ENCODE measurements around the gene CTDP1.
"Not testable (repeated sequence)": the region's sequence is repeated elsewhere in the genome, so short reads cannot be mapped to it uniquely, and the experiment has no call there.

Gene CTDP1

DNA sequence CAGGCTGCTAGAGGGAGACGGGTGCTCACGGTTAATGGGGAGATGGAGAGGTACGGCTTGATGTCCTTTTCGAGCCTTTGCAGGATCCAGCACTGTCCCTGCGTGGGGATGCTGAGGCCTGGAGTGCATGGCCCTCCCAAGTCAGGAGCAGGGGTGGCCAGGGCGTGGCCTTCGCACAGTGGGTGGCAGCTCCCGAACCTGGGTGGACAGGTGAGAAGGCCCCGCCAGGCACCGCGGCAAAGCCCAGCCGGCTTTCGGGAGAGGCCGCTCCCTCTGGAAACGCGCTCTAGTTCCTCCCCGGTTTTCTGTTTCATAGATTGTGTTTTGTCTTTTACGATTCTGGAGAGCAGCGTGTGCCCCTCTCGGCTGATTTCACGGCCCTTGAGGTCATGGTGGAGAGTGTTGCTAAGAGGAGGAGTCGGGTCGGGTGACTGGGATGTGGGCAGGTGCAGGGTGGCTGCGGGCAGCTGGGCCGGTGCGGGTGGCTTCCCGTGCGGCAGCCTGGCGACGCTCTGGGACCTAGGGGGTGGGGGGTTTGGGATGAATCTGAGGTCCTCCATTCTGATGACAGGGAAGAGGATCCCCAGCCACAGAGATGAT, 39.4 kb downstream of the CTDP1 start:
- in situ Hi-C loops (cut with HindIII; ENCODE audit: low sequenced_read_pairs) = no loop called here

DNA sequence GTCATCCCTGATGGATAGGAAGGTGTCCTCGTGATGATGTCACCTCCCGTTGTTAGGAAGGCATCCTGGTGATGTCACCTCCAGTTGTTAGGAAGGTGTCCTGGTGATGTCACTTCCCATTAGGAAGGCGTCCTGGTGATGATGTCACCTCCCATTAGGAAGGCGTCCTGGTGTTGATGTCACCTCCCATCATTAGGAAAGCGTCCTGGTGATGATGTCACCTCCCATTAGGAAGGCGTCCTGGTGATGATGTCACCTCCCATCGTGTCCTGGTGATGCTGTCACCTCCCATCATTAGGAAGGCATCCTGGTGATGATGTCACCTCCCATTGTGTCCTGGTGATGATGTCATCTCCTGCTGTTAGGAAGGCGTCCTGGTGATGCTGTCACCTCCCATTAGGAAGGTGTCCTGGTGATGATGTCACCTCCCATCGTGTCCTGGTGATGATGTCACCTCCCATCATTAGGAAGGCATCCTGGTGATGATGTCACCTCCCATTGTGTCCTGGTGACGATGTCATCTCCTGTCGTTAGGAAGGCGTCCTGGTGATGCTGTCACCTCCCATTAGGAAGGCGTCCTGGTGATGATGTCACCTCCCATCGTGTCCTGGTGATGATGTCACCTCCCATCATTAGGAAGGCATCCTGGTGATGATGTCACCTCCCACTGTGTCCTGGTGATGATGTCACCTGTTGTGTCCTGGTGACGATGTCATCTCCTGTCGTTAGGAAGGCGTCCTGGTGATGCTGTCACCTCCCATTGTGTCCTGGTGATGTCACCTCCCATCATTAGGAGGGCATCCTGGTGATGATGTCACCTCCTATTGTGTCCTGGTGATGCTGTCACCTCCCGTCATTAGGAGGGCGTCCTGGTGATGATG, 40.1 kb downstream of the CTDP1 start:
- in situ Hi-C loops (cut with HindIII; ENCODE audit: low sequenced_read_pairs) = not testable (repeated sequence)

DNA sequence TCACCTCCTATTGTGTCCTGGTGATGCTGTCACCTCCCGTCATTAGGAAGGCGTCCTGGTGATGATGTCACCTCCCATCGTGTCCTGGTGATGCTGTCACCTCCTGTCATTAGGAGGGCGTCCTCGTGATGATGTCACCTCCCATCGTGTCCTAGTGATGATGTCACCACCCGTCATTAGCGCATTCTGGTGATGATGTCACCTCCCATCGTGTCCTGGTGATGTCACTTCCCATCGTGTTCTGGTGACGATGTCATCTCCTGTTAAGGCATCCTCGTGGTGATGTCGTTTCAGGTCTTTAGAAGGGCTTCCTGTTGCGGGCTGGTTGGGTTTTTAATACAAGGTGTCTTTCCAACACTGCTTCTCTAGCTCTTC, 40.7 kb downstream of the CTDP1 start:
- in situ Hi-C loops (cut with HindIII; ENCODE audit: low sequenced_read_pairs) = no loop called here

DNA sequence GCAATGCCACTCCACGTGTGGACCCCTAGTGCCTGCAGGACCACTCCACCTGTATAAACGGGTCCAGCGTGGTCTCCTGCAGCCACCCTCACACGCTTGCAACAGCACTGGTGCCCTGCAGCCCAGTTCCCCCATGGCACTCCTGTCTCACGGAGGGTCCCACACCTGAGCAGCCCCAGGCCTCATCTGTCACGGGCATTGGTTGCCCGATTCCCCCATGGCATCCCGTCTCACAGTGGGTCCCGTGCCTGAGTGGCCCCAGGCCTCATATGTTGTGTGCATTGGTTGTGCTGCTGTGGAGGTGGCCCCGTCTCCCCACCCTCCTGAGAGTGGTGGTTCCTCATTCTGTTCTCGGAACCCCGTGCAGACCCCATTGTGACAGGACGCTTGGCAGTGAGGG, 43.4 kb downstream of the CTDP1 start:
- in situ Hi-C loops (cut with HindIII; ENCODE audit: low sequenced_read_pairs) = no loop called here

DNA sequence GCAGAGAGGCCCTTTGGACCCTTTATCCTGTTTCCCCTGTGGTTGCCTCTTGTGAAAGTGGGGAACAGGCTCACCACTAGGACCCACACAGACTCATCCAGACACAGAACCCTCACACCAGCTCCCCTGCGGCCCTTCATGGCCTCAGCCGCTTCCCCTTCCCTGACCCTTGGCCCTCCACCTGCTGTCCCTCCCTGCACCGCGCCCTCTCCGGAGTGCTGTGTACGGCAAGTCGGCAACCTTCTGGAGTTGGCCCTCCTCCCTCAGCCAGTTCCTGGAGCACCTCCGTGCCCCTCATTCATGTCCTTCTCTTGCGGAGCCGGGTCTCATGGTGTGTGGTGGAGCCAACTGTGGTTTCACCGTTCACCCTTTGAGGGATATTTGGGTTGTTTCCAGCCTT, 44.0 kb downstream of the CTDP1 start:
- in situ Hi-C loops (cut with HindIII; ENCODE audit: low sequenced_read_pairs) = no loop called here

DNA sequence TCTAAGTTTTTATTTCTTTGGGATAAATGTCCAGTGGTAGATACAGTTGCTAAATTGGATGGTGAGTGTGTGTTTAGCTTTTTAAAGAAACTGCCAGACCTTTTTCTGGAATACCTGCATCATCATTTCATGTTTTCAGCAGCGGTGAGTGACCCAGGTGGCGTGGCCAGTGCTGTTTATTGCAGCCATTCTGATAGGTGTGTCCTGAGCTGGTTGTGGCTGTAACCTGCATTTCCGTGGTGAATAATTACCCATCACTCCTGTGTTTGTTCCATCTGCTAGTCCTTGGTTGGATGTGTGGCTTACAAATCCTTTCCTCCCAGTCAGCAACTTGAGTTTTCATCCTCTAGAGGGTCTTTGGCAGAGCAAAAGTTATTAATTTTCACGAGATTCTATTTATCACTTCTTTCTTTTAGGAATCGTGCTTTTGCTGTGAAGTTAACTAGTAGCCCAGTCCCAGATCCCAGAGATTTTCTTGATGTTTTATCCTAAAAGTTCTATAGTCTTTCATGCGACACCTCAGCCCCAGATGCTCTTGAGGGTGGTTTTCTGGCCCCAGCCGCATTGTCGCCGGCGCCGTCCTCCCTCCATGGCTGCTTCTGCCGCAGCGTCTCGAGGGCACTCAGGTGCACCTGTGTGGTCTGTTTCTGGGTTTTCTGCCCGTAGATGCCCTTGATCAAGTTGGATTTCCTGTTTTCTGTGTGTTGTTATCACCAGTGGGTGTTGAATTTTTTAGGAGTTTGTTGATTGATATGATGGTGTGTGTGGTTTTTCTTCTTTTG, 44.9 kb downstream of the CTDP1 start:
- in situ Hi-C loops (cut with HindIII; ENCODE audit: low sequenced_read_pairs) = no loop called here

DNA sequence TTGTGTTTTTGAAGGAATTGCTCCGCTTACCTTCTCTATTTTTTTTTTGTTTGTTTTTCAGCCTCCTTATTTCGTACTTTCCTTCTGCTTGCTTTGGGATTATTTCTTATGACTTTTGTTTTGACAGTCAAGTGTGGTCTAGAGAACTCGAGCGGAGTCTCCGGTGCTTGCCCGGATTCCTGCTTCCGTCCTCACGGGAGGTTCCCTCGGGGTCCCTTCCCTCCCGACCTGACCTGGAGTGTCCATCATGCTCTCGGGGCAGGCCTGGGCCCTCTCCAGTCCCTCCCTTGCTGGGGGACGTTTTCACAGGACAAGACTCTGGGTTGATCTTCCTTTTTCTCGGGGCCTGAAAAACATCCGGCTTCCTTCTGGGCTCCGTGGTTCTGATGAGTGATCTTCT, 45.9 kb downstream of the CTDP1 start:
- in situ Hi-C loops (cut with HindIII; ENCODE audit: low sequenced_read_pairs) = no loop called here

DNA sequence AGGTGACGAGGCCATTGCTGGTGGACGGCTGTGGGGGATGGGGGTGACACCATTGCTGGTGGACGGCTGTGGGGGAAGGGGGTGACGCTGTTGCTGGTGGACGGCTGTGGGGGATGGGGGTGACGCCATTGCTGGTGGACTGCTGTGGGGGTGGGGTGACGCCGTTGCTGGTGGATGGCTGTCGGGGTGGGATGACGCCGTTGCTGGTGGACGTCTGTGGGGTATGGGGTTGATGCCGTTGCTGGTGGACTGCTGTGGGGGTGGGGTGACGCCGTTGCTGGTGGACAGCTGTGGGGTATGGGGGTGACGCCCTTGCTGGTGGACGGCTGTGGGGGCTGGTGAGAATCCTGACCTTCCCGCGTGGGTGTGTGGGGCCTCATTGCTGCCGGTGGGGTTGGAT, 47.1 kb downstream of the CTDP1 start:
- in situ Hi-C loops (cut with HindIII; ENCODE audit: low sequenced_read_pairs) = no loop called here

DNA sequence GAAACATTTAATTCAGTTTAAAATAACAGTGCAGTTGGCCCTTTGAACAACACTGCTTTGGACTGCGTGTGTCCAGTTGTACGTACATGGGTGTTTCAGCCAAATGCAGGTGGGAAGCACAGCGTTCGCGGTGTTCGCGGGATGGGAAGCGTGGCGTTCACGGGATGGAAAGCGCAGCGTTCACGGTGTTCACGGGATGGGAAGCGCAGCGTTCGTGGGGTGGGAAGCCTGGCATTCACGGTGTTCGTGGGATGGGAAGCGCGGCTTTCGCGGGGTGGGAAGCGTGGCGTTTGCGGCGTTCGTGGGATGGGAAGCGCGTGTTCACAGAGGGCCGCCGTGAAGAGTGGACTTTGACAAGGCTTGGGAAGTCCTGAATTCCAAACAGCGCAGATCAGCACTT, 47.6 kb downstream of the CTDP1 start:
- in situ Hi-C loops (cut with HindIII; ENCODE audit: low sequenced_read_pairs) = no loop called here

DNA sequence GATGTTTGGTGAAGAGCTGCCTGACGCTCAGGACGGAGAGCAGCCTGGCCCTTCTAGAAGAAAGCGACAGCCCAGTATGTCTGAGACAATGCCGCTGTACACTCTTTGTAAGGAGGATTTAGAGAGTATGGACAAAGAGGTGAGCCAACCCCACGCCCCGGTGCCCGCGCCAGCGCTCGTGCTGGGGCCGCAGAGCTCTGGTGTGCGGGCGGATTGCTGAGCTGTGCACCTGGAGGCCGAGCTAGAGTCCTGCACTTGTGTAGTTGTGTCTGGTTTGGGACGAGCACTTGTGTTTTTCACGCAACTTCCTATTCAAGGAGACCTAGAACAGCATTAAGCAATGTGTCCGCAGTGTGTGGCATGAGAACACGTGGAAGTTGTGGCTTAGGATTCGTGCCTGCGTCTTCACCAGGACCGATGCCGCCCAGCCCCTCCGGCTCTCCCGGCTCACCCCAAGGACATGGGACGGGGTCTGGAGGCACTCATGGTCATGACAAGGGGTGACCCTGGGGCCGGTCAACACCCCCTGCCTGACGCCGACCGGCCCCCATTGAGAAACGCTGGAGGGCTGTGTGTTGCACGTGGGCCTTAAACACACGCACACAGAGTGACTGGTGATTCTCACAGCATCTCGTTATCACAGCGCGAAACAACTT, 49.5 kb downstream of the CTDP1 start:
- in situ Hi-C loops (cut with HindIII; ENCODE audit: low sequenced_read_pairs) = no loop called here

DNA sequence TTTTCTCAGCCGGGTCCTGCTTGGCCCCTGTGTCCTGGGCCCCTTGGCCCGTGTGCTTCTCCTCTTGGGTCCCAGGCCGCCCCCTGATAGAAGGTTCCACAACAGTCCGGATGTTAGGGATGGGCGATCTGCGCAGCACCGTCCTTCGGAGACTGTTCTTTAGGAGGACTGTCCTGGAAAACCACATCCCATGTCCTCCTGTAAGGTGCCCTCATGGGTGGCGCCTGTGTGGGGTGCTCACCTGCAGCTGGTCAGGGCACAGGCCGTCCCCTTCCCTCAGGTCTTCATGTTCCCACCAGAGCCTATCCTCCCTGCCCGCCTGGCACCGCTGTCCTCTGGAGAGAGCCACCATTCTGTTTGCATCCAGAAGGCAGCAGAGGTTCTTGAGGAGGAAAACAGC, 50.0 kb downstream of the CTDP1 start:
- in situ Hi-C loops (cut with HindIII; ENCODE audit: low sequenced_read_pairs) = no loop called here

DNA sequence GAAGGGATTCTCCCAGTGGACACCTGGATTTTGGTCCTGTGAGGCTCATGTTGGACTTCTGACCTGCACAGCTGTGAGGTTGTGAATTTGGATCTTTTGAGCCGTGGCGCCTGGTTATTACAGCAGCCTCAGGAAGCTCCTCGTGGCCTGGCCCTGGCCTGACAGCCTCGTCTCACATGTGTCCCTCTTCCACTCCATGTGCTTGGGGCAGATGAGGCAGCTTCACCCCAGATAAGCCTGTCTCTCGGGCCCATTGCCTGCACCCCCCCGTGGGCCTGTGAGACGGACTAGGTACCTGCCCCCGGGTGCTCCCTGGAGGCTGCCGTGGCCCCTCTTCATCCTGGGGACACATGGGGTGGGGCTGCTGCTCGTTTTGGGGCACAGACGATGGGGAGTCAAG, 51.2 kb downstream of the CTDP1 start:
- in situ Hi-C loops (cut with HindIII; ENCODE audit: low sequenced_read_pairs) = no loop called here

DNA sequence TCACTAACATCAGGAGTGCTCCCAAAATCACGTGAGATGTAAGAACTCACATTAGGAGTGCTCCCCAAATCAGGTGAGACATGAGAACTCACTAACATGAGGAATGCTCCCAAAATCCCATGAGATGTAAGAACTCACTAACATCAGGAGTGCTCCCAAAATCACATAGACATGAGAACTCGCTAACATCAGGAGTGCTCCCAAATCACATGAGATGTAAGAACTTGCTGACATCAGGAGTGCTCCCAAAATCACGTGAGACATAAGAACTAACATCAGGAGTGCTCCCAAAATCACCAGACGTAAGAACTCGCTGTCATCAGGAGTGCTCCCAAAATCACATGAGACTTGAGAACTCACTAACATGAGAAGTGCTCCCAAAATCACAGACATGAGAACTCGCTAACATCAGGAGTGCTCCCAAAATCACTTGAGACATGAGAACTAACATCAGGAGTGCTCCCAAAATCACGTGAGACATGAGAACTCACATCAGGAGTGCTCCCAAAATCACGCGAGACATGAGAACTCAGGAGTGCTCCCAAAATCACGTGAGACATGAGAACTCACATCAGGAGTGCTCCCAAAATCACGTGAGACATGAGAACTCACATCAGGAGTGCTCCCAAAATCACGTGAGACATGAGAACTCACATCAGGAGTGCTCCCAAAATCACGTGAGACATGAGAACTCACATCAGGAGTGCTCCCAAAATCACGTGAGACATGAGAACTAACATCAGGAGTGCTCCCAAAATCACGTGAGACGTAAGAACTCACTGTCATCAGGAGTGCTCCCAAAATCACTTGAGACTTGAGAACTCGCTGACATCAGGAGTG, 52.5 kb downstream of the CTDP1 start:
- in situ Hi-C loops (cut with HindIII; ENCODE audit: low sequenced_read_pairs) = not testable (repeated sequence)

DNA sequence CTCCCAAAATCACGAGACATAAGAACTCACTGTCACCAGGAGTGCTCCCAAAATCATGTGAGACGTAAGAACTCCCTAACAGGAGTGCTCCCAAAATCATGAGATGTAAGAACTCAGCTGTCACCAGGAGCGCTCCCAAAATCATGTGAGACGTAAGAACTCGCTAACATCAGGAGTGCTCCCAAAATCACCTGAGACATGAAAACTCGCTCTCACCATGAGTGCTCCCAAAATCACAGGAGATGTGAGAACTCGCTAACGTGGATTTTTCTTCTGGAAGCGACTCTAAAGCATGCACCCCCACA, 53.1 kb downstream of the CTDP1 start:
- in situ Hi-C loops (cut with HindIII; ENCODE audit: low sequenced_read_pairs) = no loop called here

DNA sequence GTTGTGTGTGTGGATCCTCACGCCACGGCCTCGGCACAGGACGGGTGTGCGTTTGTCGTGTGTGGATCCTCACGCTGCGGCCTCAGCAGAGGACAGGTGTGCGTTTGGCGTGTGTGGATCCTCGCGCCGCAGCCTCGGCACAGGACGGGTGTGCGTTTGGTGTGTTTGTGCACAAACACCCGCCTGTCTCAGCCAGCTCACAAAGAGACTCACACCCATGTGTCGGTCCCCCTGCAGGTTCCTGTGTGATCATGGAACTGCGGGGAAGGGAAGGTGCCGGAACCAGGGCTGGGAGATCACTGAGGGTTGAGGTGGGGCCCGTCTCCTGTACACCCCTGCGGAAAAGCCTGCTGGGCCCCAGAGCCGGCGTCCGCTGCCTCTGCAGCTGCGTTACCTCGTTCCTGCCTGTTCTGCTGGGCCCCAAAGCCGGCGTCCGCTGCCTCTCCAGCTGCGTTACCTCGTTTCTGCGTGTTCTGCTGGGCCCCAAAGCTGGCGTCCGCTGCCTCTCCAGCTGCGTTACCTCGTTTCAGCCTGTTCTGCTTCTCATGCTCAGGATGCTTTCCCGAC, 53.6 kb downstream of the CTDP1 start:
- in situ Hi-C loops (cut with HindIII; ENCODE audit: low sequenced_read_pairs) = no loop called here

DNA sequence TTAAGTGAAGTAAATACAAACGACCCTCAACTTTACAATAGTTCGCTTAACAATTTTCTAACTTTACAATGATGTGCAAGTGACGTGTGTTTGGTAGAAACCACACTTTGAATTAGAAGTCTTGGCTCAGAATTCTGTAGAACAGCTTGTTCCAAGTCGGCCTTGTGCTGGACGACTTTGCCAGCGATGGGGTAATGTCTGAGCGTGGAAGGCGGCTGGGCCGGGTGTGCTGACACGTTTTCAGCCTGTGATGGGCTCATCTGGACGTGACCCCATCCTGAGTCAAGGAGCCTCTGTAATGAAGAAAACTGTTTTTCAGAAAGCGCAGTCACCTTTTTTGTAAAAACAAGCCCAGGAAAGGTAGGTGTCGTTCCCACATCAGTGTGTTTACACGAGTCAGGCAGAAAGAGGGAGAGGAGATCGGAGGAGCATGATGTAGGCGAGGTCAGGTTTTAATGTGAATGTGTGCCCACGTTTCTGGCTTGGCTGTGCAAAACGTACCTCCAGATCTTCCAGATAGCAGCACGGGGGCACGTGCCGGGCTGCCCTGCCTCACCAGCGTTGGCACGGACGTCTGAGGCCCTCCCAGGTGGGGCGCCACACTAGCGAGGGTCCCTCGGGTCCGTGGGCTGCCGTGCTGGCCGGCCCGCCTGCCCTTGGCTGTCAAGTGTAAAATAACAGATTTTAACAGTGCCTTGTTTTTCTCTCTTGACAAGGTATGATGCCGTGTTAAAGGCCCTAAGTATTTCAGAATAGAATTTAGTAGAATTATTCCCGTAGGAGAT, 54.6 kb downstream of the CTDP1 start:
- in situ Hi-C loops (cut with HindIII; ENCODE audit: low sequenced_read_pairs) = no loop called here

DNA sequence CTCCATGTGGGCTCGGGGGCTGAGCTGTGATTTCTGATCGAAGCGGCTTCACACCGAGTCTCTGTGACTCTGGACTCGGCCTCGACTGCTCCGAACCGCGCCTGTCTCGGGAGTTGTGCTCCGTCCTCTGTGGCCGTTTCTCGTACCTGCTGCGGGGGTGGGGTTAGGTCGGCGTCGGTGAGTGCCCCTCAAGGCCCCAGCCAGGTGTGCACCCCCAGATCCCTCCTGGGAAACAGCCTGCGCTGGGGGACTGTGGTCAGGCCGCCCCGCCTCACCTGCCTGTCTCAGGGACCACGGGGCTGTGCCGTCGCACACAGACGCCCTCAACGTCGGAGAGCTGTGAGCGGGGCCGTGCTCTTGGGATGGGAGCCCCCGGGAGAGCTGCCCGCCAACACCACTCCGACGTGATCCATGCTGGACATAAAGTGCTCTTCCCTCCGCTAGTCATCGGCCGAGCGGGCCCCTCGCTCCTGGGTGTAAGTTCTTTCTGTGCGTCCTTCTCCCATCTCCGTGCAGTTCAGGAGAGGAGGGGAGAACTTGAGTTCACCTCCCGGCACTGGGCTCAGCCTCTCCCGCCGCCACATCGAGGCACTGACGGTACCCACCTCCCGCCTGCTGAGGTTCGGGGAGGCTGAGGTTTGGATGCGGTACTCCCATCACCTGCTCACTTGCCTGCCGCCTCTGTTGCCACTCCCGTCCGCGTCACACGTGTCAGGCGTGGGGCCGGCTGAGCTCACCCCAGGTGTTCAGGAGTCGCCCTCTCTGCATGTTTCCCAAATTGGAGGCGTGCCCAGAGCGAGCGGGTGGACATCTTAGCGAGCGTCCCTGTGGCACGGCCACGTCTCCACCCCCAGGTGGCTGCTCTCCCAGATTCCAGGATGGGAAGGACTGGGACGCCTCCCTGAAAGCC, 55.7 kb downstream of the CTDP1 start:
- in situ Hi-C loops (cut with HindIII; ENCODE audit: low sequenced_read_pairs) = no loop called here

DNA sequence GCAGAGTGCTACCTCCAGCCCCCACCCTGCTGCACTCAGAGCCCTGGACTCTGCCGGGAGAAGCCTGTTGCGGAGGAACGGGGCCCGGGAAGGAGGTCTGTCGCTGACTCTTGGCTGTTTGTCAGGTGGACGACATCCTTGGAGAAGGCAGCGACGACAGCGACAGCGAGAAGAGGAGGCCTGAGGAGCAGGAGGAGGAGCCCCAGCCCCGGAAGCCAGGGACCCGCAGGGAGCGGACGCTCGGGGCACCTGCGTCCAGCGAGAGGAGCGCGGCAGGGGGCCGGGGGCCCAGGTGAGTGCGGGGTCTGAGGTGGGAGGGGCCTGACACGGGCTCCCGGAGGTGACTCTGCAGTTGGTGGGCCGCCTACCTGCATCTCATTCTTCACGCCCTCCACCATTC, 56.6 kb downstream of the CTDP1 start:
- in situ Hi-C loops (cut with HindIII; ENCODE audit: low sequenced_read_pairs) = no loop called here

DNA sequence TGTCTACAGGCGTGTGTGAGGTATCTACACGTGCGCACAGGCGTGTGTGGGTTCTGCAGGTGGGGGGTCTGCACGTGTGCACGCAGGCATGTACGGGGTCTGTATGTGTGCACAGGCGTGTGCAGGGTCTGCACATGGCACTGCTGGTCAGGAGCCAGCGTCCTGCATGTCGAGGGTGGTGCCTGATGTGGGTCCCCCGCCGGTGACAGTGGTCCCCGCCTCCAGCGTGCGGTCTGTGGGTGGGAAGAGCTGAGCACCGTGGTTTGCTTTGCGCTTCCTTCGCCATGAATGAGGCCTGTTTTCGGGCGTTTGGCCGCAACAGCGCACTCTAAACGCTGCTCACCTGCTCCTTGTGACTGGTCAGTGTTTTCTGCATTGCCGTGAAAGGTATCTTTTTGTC, 57.2 kb downstream of the CTDP1 start:
- in situ Hi-C loops (cut with HindIII; ENCODE audit: low sequenced_read_pairs) = no loop called here

All from DLD1 (cell line).